ENCODE measurements around the gene CALML3. TPM values are rescaled to one million over a fixed set of nuclear protein-coding genes. Genes with fewer than 3 reads are reported as not detected.

Gene CALML3
- total RNA-seq, 2 experiments from 2014 or later = not detected

DNA sequence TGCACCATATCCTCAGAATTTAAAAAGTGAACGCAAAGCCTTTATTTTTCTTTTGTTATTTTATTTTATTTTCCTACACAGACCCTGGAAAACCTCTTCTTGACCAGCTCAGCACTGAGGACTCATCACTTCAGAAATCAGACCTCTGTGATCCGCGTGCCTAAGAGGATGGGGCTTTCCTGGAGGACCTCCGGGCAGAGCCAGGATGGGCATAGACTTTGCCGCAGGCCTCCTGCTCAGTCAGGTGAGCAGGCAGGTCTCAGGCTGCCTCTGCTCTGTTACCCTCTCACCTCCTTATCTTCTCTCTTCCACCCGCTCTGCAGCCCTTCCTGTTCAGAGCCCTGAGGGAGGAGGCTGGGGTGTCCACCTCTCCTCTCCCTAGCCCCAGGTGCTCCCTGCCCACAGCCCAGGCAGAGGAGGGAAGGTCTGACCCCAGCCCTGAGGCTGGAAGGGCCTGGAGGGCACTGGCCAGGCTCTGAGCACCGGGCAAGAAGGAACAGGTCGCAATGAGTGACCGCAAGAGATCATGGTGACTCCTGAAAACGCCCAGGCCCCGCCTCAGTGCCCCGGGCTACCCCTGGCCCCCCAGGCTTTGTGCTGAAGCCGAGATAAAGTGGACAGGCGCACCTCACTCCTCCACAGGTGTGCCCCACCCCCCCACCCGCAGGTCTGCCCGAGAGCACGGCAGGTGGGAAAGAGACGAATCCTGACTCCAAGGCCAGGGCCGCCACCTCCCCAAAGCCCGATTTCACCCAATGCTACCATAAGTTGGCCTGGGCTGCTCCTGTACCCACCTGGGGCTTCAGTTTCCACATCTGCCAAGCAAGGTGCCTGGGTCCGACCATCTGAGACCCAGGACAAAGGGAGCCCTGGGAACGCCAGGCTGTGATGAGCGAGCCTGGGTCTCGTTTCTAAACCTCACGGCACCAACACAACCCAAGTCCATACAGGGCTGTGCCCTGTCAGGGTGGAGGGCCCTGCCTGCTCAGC is 28.2 kb upstream of the CALML3 start:
- H3K9me3 Mint-ChIP-seq = peaks cover 10% of the 10 kb centered on the region
- H3K36me3 Mint-ChIP-seq (ENCODE audit: low read depth) = no peaks in the 10 kb centered on the region
- H3K4me3 Mint-ChIP-seq = no peak overlapping the region
- ChIA-PET POLR2A (no interaction called here), CTCF (no interaction called here)
- H3K27ac Mint-ChIP-seq = no peak overlapping the region
- H3K27me3 Mint-ChIP-seq = peaks cover 8% of the 10 kb centered on the region
- no peaks in the 10 kb centered on the region for H3K4me1 Mint-ChIP-seq
- DNase-seq = no peak

DNA sequence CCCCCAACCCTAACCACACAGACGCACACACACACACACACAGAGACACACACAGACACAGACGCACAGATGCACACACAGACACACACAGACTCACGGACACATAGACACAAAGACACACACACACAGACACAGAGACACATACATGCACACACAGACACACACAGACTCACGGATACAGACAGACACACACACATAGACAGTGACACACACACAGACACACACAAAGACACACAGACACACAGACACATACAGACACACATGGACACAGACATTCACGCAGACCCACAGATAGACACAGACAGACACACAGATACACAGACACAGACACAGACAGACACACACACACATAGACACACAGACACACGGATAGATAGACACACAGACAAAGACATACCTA is 27.5 kb upstream of the CALML3 start:
- ChIA-PET POLR2A (no interaction called here), CTCF (no interaction called here)
- Mint-ChIP-seq H3K4me1 (no peaks in the 10 kb centered on the region), H3K36me3 (ENCODE audit: low read depth) (no peaks in the 10 kb centered on the region), H3K9me3 (peaks cover 6% of the 10 kb centered on the region), H3K27me3 (peaks cover 9% of the 10 kb centered on the region), H3K27ac (no peak overlapping the region), H3K4me3 (no peak overlapping the region)
- no peak for DNase-seq

DNA sequence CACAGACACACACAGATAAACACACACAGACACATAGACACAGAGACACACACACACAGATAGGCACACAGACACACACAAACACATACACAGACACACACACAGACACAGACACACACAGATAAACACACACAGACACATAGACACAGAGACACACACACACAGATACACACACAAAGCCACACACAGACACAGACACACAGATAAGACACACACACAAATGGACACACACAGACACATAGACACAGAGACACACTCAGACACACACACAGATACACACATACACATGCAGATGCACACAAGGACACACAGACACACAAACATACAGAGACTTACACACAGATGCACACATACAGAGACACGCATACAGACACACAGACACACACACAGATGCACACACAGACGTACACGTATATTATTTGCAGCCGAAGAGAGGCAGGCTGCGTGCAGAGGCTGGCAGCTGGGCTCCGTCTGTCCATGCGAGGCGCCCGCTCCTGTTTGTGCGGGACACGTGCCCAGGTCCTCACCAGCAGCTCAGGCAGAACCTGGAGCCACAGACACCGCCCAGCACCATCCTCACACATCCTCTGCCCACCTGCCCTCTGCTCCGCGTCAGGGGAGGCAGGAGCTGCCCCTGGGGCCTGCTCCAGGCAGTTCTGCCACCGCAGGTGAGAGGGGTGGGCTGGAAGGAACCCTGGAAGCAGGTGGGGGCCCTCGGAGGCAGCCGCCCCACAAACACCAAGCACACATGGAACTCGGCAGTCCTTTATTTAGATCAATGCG is 26.6 kb upstream of the CALML3 start:
- H3K36me3 Mint-ChIP-seq (ENCODE audit: low read depth) = no peaks in the 10 kb centered on the region
- H3K4me1 Mint-ChIP-seq = no peaks in the 10 kb centered on the region
- DNase-seq = no peak
- H3K4me3 Mint-ChIP-seq = no peak overlapping the region
- H3K27ac Mint-ChIP-seq = no peak overlapping the region
- ChIA-PET CTCF (no interaction called here), POLR2A (no interaction called here)
- no peaks in the 10 kb centered on the region for H3K9me3 Mint-ChIP-seq
- peaks cover 9% of the 10 kb centered on the region for H3K27me3 Mint-ChIP-seq

DNA sequence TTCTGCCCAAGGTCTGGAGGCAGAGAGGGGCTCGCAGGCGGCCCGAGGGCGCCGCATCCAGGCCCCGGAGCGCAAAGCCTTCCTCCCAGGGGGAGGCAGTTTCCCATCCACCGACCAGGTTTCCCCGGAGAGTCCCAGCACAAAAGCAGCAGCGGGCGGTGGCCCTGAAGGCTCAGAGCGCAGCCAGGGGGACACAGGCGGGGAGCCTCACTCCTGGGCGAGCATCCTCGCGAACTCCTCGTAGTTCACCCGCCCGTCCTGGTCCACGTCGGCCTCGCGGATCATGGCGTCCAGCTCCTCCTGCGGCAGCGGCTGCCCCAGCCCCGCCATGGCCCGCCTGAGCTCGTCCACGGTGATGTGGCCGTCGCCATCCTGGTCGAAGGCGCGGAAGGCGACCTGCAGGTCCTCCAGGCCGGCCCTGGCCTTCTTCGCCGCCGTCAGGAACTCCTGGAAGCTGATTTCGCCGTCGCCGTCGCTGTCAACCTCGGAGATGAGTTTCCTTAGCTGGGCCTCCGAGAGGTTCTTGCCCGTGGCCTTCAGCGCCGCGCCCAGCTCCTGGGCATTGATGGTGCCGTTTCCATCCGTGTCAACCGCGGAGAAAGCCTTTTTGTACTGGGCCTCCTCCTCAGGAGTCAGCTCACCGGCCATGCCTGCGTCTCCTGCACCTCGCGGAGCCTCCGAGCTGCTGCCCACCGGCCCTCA is 25.8 kb upstream of the CALML3 start:
- H3K27me3 Mint-ChIP-seq = peaks cover 9% of the 10 kb centered on the region
- H3K9me3 Mint-ChIP-seq = no peaks in the 10 kb centered on the region
- H3K36me3 Mint-ChIP-seq (ENCODE audit: low read depth) = no peaks in the 10 kb centered on the region
- no peak overlapping the region for H3K27ac Mint-ChIP-seq
- POLR2A ChIA-PET = no interaction called here
- no peak overlapping the region for H3K4me3 Mint-ChIP-seq
- no peaks in the 10 kb centered on the region for H3K4me1 Mint-ChIP-seq
- DNase-seq = no peak
- CTCF ChIA-PET = interaction anchor here (2.1 kb wide), 1 partner anchor 8 kb away, joined by 6 read pairs; no protein-coding TSS in a partner anchor

DNA sequence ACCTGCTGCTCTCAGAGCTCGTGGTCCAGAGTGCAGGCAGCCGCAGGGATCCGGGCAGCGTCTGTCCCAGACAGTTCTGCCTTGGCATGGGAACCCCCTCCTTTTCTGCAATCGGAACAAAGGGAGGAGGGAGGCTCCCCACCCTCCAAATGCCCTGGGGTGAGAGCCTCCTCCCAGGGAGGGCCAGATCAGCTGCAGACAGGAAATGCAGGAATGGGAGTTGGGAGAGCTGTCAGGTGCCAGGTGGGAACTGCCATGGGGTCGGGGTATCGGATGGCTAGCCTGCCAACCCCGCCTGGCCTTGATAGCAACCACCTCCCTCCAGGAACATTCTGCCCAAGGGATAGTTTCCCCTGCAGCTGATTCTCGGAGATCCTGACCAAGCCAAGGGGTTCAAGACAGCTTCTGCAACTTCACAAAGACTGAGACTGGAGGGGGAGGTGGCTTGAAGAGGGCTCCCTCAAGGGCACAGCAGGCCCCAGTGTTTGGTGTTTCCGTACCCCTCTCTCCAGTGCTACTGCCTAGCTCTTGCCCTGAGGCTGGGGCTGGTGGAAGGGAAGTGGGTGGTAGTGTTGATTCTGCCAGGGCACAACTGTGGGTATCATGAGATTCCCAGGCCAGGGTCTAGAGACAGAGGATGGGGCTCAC is 25.1 kb upstream of the CALML3 start, which contains the start of gene CALML5:
Gene CALML5, minus strand, starts transcription at position 78 of the 648 bp plus-strand sequence. CDS start 132 bp downstream, outside the sequence.
- Mint-ChIP-seq H3K27me3 (peaks cover 9% of the 10 kb centered on the region), H3K36me3 (ENCODE audit: low read depth) (no peaks in the 10 kb centered on the region), H3K27ac (no peak within 1 kb of the TSS), H3K4me1 (no peaks in the 10 kb centered on the region), H3K4me3 (no peak within 1 kb of the TSS), H3K9me3 (no peaks in the 10 kb centered on the region)
- POLR2A ChIA-PET = no interaction called here
- no peak for DNase-seq
- CTCF ChIA-PET = interaction anchor here (2.1 kb wide), 1 partner anchor 9 kb away, joined by 6 read pairs; no protein-coding TSS in a partner anchor

DNA sequence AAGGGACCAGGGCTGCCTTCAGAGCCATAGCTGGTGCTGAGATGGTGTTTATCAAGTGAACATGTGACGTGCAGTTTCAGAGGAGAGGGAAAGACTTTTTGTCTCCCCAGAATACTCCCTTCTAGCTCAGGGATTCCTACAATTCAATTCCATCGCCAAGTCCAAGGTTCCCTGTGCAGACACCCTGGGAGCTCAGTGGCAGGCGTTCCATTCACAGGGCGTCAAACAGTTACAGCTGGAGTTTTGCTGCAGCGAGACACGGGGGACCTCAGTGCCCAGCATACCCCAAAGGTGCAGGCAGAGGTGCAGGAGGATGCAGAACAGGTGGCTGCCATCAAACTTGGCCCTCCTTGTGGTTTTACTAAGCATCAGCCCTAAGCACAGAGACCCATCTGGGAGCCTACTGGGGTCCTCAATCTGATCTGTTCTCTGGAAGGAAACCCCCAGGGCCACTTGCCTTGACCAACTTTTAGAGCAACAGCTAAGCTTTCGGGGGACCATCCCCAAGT is 24.5 kb upstream of the CALML3 start:
- peaks cover 9% of the 10 kb centered on the region for H3K27me3 Mint-ChIP-seq
- no peaks in the 10 kb centered on the region for H3K9me3 Mint-ChIP-seq
- no peak overlapping the region for H3K4me3 Mint-ChIP-seq
- H3K27ac Mint-ChIP-seq = no peak overlapping the region
- H3K36me3 Mint-ChIP-seq (ENCODE audit: low read depth) = no peaks in the 10 kb centered on the region
- DNase-seq = no peak
- H3K4me1 Mint-ChIP-seq = no peaks in the 10 kb centered on the region
- ChIA-PET CTCF (interaction anchor here (2.1 kb wide), 1 partner anchor 9 kb away, joined by 6 read pairs; no protein-coding TSS in a partner anchor), POLR2A (no interaction called here)

DNA sequence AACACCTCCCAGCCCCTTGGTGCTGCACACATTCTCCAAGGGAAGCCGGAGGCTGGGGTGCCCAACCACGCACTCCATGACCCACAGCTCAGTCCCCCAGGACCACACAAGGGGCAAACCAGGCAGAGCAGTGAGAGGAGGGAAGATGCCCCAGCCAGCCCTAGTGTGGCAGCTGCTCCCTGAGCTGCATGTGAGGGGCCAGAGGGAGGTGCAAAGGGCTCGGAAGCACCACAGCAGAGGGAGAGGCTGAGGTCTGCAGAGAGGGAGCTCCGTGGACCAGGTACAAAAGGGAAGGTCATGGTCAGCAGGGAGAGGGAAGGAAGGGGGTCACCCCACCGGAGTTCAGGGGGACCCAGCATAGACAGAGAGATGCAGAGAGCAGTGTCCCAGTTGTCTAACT is 23.9 kb upstream of the CALML3 start:
- Mint-ChIP-seq H3K36me3 (ENCODE audit: low read depth) (no peaks in the 10 kb centered on the region), H3K4me3 (no peak overlapping the region), H3K4me1 (no peaks in the 10 kb centered on the region), H3K9me3 (no peaks in the 10 kb centered on the region), H3K27me3 (peaks cover 9% of the 10 kb centered on the region), H3K27ac (no peak overlapping the region)
- no peak for DNase-seq
- CTCF ChIA-PET = interaction anchor here (0.8 to 2.1 kb wide), 2 partner anchors 10 kb away, joined by 3 to 6 read pairs; no protein-coding TSS in a partner anchor
- POLR2A ChIA-PET = no interaction called here

DNA sequence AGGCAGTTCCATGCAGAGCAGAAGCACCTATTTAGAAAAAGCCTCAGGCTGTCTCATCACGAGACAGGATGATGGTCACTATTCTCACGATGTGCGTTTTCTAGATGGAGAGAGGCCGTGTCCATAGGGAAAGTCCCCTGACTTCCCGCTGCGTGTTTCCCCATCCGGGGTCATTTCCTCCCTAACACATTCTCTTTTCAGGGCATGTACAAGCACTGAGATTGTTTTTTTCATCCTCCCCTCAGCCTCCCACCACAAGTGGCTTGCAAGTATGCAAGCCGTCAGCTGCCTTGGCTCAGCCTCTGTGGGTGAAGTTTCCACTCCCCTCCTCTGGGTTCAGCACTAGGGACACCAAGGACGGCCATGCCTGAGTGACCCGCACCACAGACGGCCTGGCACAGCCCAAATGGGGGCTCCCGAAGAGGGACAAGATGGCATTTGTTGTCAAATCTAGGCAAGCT is 22.7 kb upstream of the CALML3 start:
- ChIA-PET CTCF (no interaction called here), POLR2A (no interaction called here)
- DNase-seq = no peak
- Mint-ChIP-seq H3K4me3 (no peak overlapping the region), H3K27ac (no peak overlapping the region), H3K36me3 (ENCODE audit: low read depth) (no peaks in the 10 kb centered on the region), H3K4me1 (no peaks in the 10 kb centered on the region), H3K27me3 (peaks cover 9% of the 10 kb centered on the region), H3K9me3 (no peaks in the 10 kb centered on the region)

DNA sequence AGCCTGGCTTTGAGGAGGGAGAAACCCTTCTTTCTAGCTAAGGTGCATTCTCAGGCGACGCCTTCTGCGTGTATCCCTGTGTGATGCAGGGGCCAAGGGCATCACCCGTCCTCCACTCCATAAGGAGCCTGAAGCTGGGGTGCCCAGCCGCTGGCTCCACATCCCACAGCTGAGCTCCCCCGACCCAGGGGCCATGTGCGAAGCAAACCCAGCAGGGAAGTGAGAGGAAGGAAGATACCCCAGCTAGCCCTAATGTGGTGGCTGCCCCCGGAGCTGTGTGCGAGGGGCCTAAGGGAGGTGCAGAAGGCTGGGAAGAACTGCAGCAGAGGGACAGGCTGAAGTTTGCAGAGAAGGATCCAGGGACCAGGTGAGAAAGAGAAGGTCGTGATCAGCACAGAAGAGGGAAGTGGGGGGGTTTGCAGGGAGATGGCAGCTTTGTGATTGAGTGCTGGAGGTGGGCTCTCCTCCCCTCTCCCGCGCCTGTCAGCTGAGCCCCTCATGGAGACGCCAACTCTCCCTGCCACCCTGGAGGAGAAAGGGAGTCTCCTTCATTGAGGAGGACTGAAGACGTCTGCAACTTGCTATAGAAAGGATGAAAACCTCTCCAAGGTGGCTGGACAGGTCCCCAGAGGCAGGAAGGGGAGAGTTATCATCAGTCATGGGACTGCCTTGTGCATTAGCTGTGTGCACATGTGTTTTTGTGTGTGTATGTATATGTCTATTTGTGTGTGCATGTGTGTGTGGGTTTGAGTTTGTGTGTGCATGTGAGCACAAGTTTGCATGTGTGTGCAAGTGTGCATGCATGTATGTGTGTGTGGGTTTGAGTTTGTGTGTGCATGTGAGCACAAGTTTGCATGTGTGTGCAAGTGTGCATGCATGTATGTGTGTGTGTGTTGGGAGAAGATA is 21.9 kb upstream of the CALML3 start:
- Mint-ChIP-seq H3K9me3 (no peaks in the 10 kb centered on the region), H3K36me3 (ENCODE audit: low read depth) (no peaks in the 10 kb centered on the region), H3K27me3 (peaks cover 9% of the 10 kb centered on the region), H3K4me3 (no peak overlapping the region), H3K27ac (no peak overlapping the region), H3K4me1 (no peaks in the 10 kb centered on the region)
- CTCF ChIA-PET = interaction anchor here (0.9 kb wide), 1 partner anchor 688 kb away, joined by 3 read pairs; no protein-coding TSS in a partner anchor
- DNase-seq = no peak
- POLR2A ChIA-PET = no interaction called here

DNA sequence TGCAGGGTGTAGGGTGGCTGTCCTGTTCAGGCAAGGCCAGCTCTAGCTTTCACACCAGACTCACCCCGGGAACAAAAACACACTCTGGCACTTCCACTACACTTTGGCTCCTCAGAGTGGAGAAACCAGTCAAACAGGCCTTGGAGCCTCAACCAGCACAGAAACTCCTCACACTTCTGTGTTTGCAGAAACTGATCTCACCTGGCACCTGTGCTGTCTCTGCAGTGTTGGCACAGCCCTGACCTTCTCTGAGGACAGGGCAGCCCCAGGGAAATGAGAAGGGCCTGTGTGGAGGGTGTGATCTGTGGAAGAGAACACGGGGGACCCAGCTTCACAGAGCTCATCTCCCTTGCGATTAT is 21.3 kb upstream of the CALML3 start:
- Mint-ChIP-seq H3K36me3 (ENCODE audit: low read depth) (no peaks in the 10 kb centered on the region), H3K27ac (no peak overlapping the region), H3K27me3 (peaks cover 9% of the 10 kb centered on the region), H3K4me1 (no peaks in the 10 kb centered on the region), H3K9me3 (no peaks in the 10 kb centered on the region), H3K4me3 (no peak overlapping the region)
- ChIA-PET CTCF (interaction anchor here (0.9 kb wide), 1 partner anchor 688 kb away, joined by 3 read pairs; no protein-coding TSS in a partner anchor), POLR2A (no interaction called here)
- no peak for DNase-seq
